NCI-H187 (cell line): ENCODE measurements around the gene IFIT1.
"Not testable (repeated sequence)": the region's sequence is repeated elsewhere in the genome, so short reads cannot be mapped to it uniquely, and the experiment has no call there.

Experiments
- DNase-seq, 2 experiments: peaks; one replicate each; lab custom pipeline; 2025; lab: John Stamatoyannopoulos, UW

IFIT1 gene

GRCh38 chr10:89364531-89364930 is 27.9 kb upstream of the IFIT1 start:
- no peak for DNase-seq

- DNase-seq, result no peak
These were observed 24.9 kb upstream of the IFIT1 start for GRCh38 chr10:89367529-89367928.

GRCh38 chr10:89368129-89368528 is 24.3 kb upstream of the IFIT1 start:
- DNase-seq, result no peak

GRCh38 chr10:89369156-89370105 is 23.0 kb upstream of the IFIT1 start:
- DNase-seq, result no peak

- DNase-seq, result no peak
These were observed 21.3 kb upstream of the IFIT1 start for GRCh38 chr10:89371079-89371478.

- DNase-seq, result no peak
These were observed 20.4 kb upstream of the IFIT1 start for GRCh38 chr10:89371987-89372386.

- DNase-seq, result no peak
These were observed 18.3 kb upstream of the IFIT1 start for GRCh38 chr10:89373916-89374711.

- DNase-seq, result no peak
These were observed 17.7 kb upstream of the IFIT1 start for GRCh38 chr10:89374713-89375141.

GRCh38 chr10:89377705-89378637 is 14.5 kb upstream of the IFIT1 start, which contains the start of gene IFIT1B:
Gene IFIT1B (plus strand): TSS chr10:89378056. CDS start chr10:89378136, 80 bp downstream.
- DNase-seq, result no peak

GRCh38 chr10:89379103-89379502 is 13.3 kb upstream of the IFIT1 start:
- no peak for DNase-seq

- no peak for DNase-seq
These were observed 9.7 kb upstream of the IFIT1 start for GRCh38 chr10:89382757-89383156.

GRCh38 chr10:89384474-89385340 is 7.7 kb upstream of the IFIT1 start:
- DNase-seq, result no peak

GRCh38 chr10:89388806-89389205 is 3.6 kb upstream of the IFIT1 start:
- DNase-seq, result no peak

GRCh38 chr10:89389254-89389653 is 3.2 kb upstream of the IFIT1 start:
- no peak for DNase-seq

GRCh38 chr10:89390476-89391225 is 1.8 kb upstream of the IFIT1 start:
- DNase-seq, result no peak

GRCh38 chr10:89391226-89391576 is 1.2 kb upstream of the IFIT1 start:
- not testable (repeated sequence) for DNase-seq

GRCh38 chr10:89392974-89393373 is 551 bp downstream of the IFIT1 start:
- DNase-seq, result no peak

GRCh38 chr10:89393898-89394297 is 1.5 kb downstream of the IFIT1 start:
- DNase-seq, result no peak

GRCh38 chr10:89395141-89395540 is 2.7 kb downstream of the IFIT1 start:
- DNase-seq, result no peak
